Astrocyte of the cerebellum (primary cell): ENCODE measurements around the gene SPDEF.

ENCODE experiments used
- DNase-seq: peaks from one replicate; pipeline ENCODE4 v3.0.0-alpha.2; 2011; ENCODE audit warnings: low read depth
- H3K4me3 ChIP-seq: 2 replicates; pipeline ENCODE4 v1.5.1; 2011; ENCODE audit warnings: mild to moderate bottlenecking, low read depth, low read length, moderate library complexity
- CTCF ChIP-seq: IDR thresholded peaks from 2 replicates; pipeline ENCODE4 v1.5.1; 2012; ENCODE audit warnings: low read length, low read depth, moderate library complexity, mild to moderate bottlenecking; ENCODE audit errors: missing control alignments
- in situ Hi-C: cut with HindIII; loops from 2 replicates; pipeline ENCODE4 v1.10.0; 2017; ENCODE audit warnings: low sequenced_read_pairs

The SPDEF gene

DNA sequence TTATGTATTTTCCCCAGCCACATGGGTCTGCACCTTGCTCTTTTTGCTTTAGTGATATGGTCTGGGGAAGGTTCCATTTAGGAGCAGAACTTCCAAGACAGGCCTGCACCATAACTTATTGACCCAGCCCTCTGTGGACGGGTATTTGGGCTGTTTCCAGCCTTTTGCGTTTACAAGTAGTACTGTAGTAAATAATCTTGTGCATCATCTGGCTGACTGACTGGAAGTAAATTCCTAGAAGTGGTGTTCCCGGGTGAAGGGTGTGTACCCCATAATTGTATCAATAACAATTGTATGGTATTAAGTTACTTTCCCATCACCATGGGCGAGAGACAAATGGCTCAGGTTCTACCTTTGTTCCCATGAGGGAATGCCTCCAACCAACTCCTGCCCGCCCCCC is 31.6 kb downstream of the SPDEF start:
- no peak for TF ChIP-seq CTCF
- H3K4me3 ChIP-seq: no peak overlapping the region
- in situ Hi-C loops: no loop called here
- DNase-seq: no peak

DNA sequence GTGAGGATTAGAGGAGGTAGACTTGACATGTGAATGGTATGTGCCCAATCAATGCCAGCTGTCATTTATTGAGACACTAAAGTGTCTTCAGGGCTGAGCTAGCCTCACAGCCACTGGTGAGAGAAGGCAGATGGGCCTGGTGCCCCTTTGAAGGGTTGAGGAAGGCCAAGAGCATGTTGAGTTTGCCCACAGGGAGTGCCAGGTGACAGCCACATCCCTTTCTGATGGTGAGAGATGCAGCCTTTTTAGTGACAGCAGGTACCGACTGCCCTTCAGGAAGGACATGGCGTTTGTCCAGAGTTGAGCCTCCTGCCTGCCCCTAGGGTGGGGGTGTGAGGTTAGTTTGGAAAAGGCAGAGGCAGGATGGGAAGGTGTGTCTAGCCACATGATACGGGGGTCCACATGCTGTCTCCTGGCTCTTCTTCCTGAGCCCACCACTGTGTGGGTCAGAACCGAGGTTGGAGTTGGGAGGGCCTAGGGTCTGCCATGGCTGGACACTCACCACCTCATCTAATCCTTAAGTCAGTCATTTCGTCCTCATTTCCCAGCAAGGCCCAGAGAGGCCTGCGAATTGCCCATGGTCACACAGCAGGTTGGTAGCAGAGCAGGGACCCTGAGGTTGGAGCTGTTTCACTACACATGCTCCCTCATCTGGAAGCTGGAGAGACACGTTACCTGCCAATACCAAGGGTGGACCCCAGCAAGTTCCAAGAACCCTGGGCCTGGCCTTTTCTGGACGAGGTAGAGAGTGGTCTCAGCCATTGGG is 32.5 kb downstream of the SPDEF start:
- no peak for DNase-seq
- no peak for TF ChIP-seq CTCF
- in situ Hi-C loops: no loop called here
- no peak overlapping the region for H3K4me3 ChIP-seq

- H3K4me3 ChIP-seq: no peak overlapping the region
- in situ Hi-C loops: no loop called here
- no peak for TF ChIP-seq CTCF
- DNase-seq: no peak
These were observed 33.4 kb downstream of the SPDEF start for GRCh38 chr6:34522761-34523160.

- in situ Hi-C loops: no loop called here
- no peak for DNase-seq
- TF ChIP-seq CTCF: no peak
- H3K4me3 ChIP-seq: no peak overlapping the region
These were observed 34.5 kb downstream of the SPDEF start for GRCh38 chr6:34521463-34522285.

GRCh38 chr6:34520645-34521462 is 35.3 kb downstream of the SPDEF start:
- DNase-seq: no peak
- H3K4me3 ChIP-seq: no peak overlapping the region
- TF ChIP-seq CTCF: no peak
- in situ Hi-C loops: no loop called here

DNA sequence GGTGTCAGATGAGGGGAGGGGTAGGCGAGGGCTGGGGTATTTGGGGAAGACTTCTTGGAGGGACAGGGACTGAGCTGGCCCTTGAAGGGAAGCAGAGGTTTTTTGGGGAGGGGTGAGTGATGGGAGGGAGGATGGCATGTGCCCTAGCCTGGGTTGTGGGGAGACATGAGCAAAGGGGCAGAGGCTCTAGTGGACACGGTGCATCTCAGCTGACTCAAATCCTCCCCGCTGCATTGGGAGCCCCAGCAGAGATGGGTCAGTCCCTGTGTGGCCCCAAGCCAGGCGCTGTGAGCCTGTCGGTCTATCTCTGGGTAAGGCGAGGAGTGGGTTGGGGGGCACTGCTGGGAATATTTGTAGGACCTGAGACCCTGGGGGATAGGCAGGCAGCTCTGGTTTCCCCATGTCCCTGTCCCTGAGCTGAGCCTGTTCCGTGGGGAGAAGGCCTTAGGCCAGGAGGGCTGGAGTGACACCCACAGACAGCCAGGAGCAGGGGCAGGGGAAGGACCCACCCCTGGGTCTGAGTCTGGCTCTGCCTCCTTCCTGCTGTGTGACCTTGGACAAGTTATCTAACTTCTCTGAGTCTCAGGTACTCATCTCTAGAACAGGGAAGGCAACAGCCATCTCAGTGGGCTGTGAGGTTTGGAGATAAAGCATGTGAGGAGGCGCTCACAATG is 36.0 kb downstream of the SPDEF start:
- in situ Hi-C loops: no loop called here
- no peak for DNase-seq
- TF ChIP-seq CTCF: no peak
- H3K4me3 ChIP-seq: no peak overlapping the region
